HepG2 (cell line): ENCODE measurements around the gene ARAP1.

Experiments
- FOSL1 ChIP-seq: sonication (generic); formaldehyde crosslinking; IDR thresholded peaks from 2 replicates; pipeline ENCODE4 v1.9.0; 2021; ENCODE audit warnings: missing genetic modification reagents, borderline replicate concordance
- KDM5B ChIP-seq: sonication (generic); formaldehyde crosslinking; IDR thresholded peaks from 2 replicates; pipeline ENCODE4 v1.4.0; 2020; ENCODE audit warnings: missing genetic modification reagents, mild to moderate bottlenecking, borderline replicate concordance
- KLF16 ChIP-seq, 2 experiments: sonication (generic) in 1 of 2; formaldehyde crosslinking in 1 of 2; IDR thresholded peaks; 2 replicates each; pipeline versions ENCODE4 v1.6.1 to v1.8.0; 2016 to 2023; ENCODE audit warnings: missing genetic modification reagents in 2 of 2, missing compliant biosample characterization in 1 of 2
- SRY ChIP-seq: sonication (generic); formaldehyde crosslinking; IDR thresholded peaks from 2 replicates; pipeline ENCODE4 v1.8.0; 2022; ENCODE audit warnings: mild to moderate bottlenecking, missing genetic modification reagents
- TF ChIP-seq, protein P1 (sequence below): IDR thresholded peaks from 2 replicates; pipeline ENCODE4 v1.6.1; 2016

DNA sequence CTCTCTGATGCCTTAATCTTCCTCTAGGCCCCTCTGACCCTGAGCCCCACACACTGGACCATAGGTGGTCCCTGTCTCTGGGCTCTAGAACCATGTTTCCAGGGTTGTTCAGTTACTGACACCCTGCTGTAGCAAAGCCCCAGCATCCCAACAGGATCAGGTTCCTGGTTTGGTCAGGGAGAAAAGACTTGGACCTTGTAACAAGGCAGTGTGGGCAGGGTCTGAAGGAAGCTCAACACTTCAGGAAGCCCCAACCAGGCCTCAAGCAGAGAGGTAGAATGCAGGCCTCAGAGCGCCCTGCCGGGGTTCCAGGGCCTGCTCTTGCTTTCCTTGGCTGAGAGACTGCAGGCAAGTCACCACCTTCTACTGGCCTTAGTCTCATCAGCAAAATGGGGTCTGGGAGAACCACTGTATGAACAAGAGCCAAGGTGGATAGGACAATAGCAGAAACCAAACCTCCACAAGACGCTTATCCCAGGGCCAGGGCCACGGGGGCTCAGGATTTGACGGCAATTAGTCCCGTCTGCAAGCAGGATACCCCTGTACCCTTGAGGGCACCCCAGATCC lies 4.8 kb downstream of the ARAP1 start:
- TF ChIP-seq KDM5B (CRISPR knock-in tag) (no peak), FOSL1 (CRISPR knock-in tag) (no peak), KLF16 (CRISPR knock-in tag; IDR thresholded peaks at IDR 0.05) (no peak), SRY (CRISPR knock-in tag) (no peak)
- TF ChIP-seq, protein P1, sequence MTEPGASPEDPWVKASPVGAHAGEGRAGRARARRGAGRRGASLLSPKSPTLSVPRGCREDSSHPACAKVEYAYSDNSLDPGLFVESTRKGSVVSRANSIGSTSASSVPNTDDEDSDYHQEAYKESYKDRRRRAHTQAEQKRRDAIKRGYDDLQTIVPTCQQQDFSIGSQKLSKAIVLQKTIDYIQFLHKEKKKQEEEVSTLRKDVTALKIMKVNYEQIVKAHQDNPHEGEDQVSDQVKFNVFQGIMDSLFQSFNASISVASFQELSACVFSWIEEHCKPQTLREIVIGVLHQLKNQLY (CRISPR knock-in tag) = no peak
